Esophagus squamous epithelium (tissue), 4 donors: Measurements from ENCODE around the gene SF1.

Source experiments
- CTCF ChIP-seq, 6 experiments: fragments of 450-650 bp in 4 of 6; fragments of 200-600 bp in 2 of 6; sonication (generic) in 2 of 6; IDR thresholded peaks; one replicate each; pipeline ENCODE4 v1.5.1; 2016 to 2019; ENCODE audit warnings: antibody characterized with exemption in 6 of 6, mild to moderate bottlenecking in 4 of 6, moderate library complexity in 4 of 6
- POLR2A ChIP-seq, 4 donors: fragments of 450-650 bp; IDR thresholded peaks; one replicate each; pipeline ENCODE4 v1.6.1; 2017; ENCODE audit warnings: antibody characterized with exemption in 4 of 4, mild to moderate bottlenecking in 4 of 4, moderate library complexity in 3 of 4

GRCh38 chr11:64726867-64727530, 51.3 kb downstream of the SF1 start:
- TF ChIP-seq CTCF (IDR thresholded peaks at IDR 0.05) (no peak), POLR2A (IDR thresholded peaks at IDR 0.05) (no peak)
